ENCODE results near the gene CACNA2D4.

GRCh38 chr12:1823237-1823636, 95.2 kb downstream of the CACNA2D4 start:
- TF ChIP-seq SP1 (IDR thresholded peaks at IDR 0.05), result no peak
- no peak for TF ChIP-seq FOXM1 (IDR thresholded peaks at IDR 0.05; ENCODE audit: borderline replicate concordance)
- no peak for TF ChIP-seq SUZ12 (IDR thresholded peaks at IDR 0.05)
- TF ChIP-seq CTBP1 (IDR thresholded peaks at IDR 0.05; ENCODE audit: borderline replicate concordance), result no peak
- TF ChIP-seq HDGF (IDR thresholded peaks at IDR 0.05; ENCODE audit: borderline replicate concordance), result no peak
- TF ChIP-seq NFRKB (IDR thresholded peaks at IDR 0.05), result no peak
- no peak for TF ChIP-seq BHLHE40 (IDR thresholded peaks at IDR 0.05; ENCODE audit: borderline replicate concordance)
- no peak for TF ChIP-seq ZNF384 (IDR thresholded peaks at IDR 0.05)
- no peak for TF ChIP-seq TARDBP (IDR thresholded peaks at IDR 0.05)
- TF ChIP-seq ELF4 (IDR thresholded peaks at IDR 0.05), result no peak
- no peak for TF ChIP-seq ARNT (IDR thresholded peaks at IDR 0.05)
- no peak for TF ChIP-seq PKNOX1 (IDR thresholded peaks at IDR 0.05)
- no peak for TF ChIP-seq L3MBTL2 (conservative IDR thresholded peaks at IDR 0.05)

Measured in HEK293T (cell line).